Measurements from ENCODE around the gene PDE10A.

GRCh38 chr6:165638530-165638929 is 24.5 kb downstream of the PDE10A start:
- TF ChIP-seq CTCF (conservative IDR thresholded peaks at IDR 0.05) = no peak
- TF ChIP-seq ZFX (IDR thresholded peaks at IDR 0.05) = no peak
